ENCODE data around the gene ZNF784.
"Not testable (repeated sequence)": the region's sequence is repeated elsewhere in the genome, so short reads cannot be mapped to it uniquely, and the experiment has no call there.

ZNF784 gene

DNA sequence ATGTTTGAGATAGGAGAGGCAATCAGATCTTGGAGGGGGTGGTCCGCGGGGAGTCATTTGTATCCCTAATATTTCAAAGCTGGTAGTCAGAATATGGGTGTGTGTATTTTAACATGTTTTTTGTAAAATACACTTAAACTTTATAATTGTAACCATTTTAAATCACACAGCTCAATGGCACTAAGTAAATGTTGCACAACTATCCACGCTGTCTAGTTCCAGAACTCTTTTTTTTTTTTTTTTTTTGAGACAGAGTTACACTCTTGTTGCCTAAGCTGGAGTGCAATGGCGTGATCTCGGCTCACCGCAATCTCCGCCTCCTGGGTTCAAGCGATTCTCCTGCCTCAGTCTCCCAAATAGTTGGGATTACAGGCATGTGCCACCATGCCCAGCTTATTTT lies 40.5 kb downstream of the ZNF784 start:
- not testable (repeated sequence) for DNase-seq (ENCODE audit: low spot score)

DNA sequence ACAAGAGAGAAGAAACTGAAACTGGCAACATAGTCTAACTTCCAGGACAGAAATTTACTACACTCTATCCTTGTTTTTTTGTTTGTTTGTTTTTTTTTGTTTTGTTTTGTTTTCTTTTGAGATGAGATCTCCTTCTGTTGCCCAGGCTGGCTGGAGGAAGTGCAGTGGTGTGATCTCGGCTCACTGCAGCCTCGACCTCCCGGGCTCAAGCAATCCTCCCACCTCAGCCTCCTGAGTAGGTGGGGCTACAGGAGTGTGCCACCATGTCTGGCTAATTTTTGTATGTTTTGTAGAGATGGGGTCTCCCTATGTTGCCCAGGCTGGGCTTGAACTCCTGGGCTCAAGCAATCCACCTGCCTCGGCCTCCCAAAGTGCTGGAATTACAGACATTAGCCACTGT lies 42.1 kb downstream of the ZNF784 start:
- not testable (repeated sequence) for DNase-seq (ENCODE audit: low spot score)

DNA sequence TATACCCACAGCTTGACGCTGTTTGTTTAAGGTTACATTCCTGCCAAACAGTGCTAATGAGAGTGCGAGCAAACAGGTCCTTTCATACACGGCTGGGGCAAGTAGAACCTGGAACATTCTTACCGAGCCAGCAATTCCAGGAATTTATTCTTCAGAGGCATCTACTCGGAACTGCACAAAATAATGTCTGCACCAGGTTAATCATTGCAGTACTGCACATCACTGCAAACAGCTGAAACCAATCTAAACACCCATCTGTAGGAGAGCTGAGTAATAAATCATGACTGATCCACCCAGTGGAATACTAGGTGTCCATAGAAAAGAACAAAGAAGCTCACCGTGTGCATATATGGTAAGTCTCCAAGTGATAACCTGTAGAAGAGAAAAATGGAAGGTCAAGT lies 42.5 kb downstream of the ZNF784 start:
- DNase-seq (ENCODE audit: low spot score) = no peak

- no peak for DNase-seq (ENCODE audit: low spot score)
These were observed 43.1 kb downstream of the ZNF784 start for GRCh38 chr19:55581145-55581822.

- peak; percentile 85 for DNase-seq (ENCODE audit: low spot score)
These were observed 43.7 kb downstream of the ZNF784 start, which contains the start of gene ZNF579 for GRCh38 chr19:55580628-55581144. TSS of gene ZNF579 (minus strand) at chr19:55580848. CDS start at chr19:55579639, 1,209 bp downstream.

DNA sequence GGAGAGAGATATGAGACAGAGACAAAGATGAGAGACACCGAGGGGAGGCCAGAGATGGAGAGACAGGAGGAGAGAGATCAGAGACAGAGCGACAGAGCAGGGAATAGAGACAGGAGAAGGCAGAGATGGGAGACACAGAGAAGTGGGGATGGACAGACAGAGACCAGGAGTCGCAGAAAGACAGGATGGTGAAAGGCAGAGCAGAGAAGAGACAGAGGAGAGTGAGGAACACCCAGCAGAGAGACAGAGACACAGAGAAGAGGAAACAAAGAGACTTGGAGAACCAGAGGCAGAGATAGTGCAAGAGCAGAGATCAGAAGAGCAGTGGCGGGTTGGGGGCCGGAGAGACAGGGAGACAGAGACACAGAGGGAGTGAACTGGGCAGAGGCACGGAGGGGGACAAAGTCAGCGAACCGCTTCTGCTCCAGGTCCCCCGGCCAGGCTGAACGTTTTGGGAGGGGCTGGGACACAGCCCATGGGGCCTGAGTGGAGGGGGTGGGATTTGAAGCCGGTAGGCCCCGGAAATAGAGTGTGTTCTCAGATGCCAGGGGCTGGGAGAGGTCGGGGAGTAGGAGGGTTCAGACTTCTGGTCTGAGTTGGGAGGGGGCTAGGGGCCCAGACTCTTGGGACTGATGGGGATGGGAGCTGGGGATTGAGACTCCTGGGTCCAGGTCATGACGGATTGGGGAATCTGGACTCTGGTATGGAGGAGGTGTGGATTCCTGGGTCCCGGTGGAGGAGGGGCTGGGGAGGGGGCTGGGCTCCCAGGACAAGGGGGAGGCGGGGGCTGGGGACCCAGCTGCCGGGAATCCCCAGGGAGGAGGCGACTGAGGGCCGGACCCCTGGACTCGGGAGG lies 44.4 kb downstream of the ZNF784 start:
- DNase-seq (ENCODE audit: low spot score) = no peak

DNA sequence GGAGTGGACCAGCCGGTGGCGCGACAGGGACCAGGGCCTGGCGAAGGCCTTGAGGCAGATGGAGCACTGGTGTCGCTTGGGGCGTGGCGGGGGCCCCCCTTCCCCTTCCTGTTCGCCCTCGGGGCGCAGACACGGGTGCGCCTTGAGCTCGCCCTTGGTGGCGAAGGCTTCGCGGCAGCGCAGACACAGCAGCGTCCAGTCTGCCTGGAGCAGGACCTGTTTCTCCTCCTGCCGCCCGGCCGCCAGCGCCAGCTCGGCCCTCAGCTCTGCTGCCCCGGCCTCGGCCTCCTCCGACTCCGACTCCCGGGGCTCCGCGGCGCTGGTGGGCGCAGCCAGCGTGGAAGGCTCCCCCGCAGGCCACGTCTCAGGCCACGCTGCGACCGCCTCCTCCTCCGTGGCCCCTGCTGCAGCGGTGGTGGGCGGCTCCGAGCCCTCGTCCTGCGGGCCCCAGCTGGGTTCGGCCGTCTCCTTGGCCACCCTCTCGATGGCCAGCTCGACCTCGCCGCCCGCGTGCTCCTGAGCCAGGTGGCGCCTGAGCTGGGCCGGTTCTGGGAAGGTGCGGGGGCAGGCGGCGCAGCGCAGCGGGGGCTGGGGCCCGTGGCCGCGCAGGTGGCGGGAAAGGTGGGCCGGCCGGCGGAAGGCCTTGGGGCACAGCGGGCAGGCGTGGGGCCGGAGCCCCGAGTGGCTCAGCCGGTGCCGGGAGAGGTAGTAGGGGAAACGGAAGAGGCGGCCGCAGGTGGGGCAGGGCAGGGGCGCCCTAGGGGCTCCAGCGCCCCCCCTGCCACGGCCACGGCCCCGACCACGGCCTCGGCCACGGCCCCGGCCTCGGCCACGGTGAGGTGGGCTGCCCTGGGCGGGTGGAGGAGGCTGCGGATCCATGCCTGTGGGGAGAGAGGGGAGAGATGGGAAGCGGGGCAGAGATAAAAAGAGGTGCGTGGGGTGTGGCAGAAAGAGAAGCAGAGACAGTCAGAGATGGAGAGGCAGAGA lies 45.3 kb downstream of the ZNF784 start:
- DNase-seq (ENCODE audit: low spot score) = no peak

DNA sequence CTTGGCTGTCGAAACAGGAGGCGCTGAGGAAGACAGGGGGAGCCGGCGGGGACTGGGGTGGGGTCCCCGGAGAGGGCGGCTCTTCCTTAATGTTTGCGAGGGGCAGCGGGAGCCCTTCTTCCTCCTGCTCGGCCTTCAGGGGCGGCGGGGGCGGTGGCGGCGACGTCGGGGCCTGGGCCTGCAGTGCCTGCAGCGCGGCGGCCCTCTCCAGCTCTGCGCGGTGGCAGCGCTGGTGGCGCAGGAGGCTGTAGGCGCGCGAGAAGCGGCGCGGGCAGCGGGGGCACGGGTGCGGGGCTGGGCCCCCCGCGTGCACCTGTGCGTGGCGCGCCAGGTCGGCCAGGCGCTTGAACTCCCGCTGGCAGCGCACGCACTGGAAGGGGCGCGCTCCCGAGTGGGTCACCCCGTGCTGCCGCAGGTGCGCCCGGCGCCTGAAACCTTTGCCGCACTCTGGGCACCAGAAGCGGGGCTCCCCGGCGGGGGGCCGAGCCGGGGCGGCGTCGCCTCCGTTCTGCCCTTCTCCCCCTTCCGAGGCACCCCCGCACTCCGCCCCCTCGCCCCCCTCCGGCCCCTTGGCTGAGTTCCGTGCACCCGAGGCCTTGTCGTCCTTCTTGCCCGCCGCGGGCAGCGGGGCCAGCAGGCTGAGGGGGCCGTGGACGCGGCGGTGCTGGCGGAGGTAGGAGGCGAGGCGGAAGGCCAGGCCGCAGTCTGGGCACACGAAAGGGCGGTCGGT lies 46.2 kb downstream of the ZNF784 start:
- DNase-seq (ENCODE audit: low spot score) = no peak

DNA sequence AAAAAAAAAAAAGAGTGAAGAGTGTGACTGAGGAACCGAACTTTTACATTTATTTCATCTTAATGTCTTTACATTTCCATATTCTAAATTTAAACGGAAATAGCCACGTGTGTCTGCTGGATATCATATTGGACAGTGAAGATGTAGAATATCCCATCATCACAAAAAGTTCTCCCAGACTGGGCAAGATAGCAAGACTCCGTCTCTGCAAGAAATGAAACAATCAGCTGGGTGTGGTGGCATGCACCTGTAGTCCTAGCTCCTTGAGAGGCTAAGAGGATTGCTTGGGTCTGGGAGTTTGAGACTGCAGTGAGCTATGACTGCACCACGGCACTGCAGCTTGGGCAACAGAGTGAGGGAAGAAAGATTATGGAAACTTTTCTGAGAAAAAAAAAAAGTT lies 47.6 kb downstream of the ZNF784 start:
- DNase-seq (ENCODE audit: low spot score) = no peak

DNA sequence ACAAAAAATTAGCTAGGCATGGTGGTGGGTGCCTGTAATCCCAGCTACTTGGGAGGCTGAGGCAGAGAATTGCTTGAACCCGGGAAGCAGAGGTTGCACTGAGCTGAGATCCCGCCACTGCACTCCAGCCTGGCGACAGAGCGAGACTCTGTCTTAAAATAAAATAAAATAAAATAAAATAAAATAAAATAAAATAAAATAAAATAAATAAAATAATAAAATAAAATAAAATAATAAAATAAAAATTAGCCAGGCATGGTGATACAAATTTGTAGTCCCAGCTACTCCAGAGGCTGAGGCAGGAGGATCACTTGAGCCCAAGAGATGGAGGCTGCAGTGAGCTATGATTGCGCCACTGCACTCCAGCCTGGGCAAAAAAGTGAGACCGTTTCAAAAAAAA lies 50.4 kb downstream of the ZNF784 start:
- not testable (repeated sequence) for DNase-seq (ENCODE audit: low spot score)
